Skin epidermis (tissue), 12 donors: Measurements from ENCODE around the gene ACLY.

Experiments
- H3K27ac ChIP-seq, 21 experiments: fragments of 200-600 bp; sonication (generic) in 11 of 21; one replicate each; pipeline ENCODE4 v1.5.0; 2020; ENCODE audit warnings: mild to moderate bottlenecking in 3 of 21, inconsistent platforms in 2 of 21, moderate library complexity in 2 of 21
- H3K4me3 ChIP-seq, 7 experiments: fragments of 200-600 bp; sonication (generic) in 2 of 7; one replicate each; pipeline ENCODE4 v1.5.0; 2020; ENCODE audit warnings: inconsistent platforms in 2 of 7, mild to moderate bottlenecking in 2 of 7, moderate library complexity in 1 of 7

Gene ACLY

GRCh38 chr17:41918314-41919164, at the start of gene ACLY:
Gene ACLY (minus strand): TSS chr17:41918951. CDS start chr17:41913873, 5,078 bp downstream.
- Histone ChIP-seq H3K4me3 (peak within 1 kb of the TSS; percentile 81 to 100 (median 97)), H3K27ac (peak within 1 kb of the TSS; percentile 27 to 95 (median 91))

- peak overlapping the region in 18 of 21 experiments; percentile 79 to 97 (median 94) for H3K27ac ChIP-seq
- H3K4me3 ChIP-seq: peak overlapping the region in 5 of 7 experiments; percentile 65 to 92 (median 81)
Measured at GRCh38 chr17:41967921-41968578, 49.3 kb upstream of the ACLY start.

- Histone ChIP-seq H3K27ac (peak overlapping the region; percentile 70 to 97 (median 93)), H3K4me3 (peak overlapping the region; percentile 65 to 92 (median 89))
Measured at GRCh38 chr17:41967141-41967920, 48.6 kb upstream of the ACLY start.

GRCh38 chr17:41966463-41967140, 47.9 kb upstream of the ACLY start, which contains the start of gene CNP:
Gene CNP (plus strand): TSS chr17:41966795. CDS start chr17:41966885, 90 bp downstream.
- H3K27ac ChIP-seq: peak within 1 kb of the TSS; percentile 70 to 97 (median 93)
- peak within 1 kb of the TSS; percentile 65 to 92 (median 89) for H3K4me3 ChIP-seq

GRCh38 chr17:41965694-41966462, 47.1 kb upstream of the ACLY start:
- H3K4me3 ChIP-seq: peak overlapping the region; percentile 65 to 92 (median 89)
- peak overlapping the region in 20 of 21 experiments; percentile 60 to 97 (median 93) for H3K27ac ChIP-seq

- H3K27ac ChIP-seq: no peak overlapping the region
- no peak overlapping the region for H3K4me3 ChIP-seq
Measured at GRCh38 chr17:41962768-41963434, 44.1 kb upstream of the ACLY start.

GRCh38 chr17:41962111-41962510, 43.4 kb upstream of the ACLY start:
- no peak overlapping the region for H3K4me3 ChIP-seq
- H3K27ac ChIP-seq: no peak overlapping the region

- Histone ChIP-seq H3K27ac (no peak overlapping the region), H3K4me3 (no peak overlapping the region)
Measured at GRCh38 chr17:41959336-41960095, 40.8 kb upstream of the ACLY start.

GRCh38 chr17:41959030-41959335, 40.2 kb upstream of the ACLY start:
- no peak overlapping the region for H3K4me3 ChIP-seq
- no peak overlapping the region for H3K27ac ChIP-seq

- no peak overlapping the region for H3K27ac ChIP-seq
- no peak overlapping the region for H3K4me3 ChIP-seq
Measured at GRCh38 chr17:41957869-41958439, 39.2 kb upstream of the ACLY start.

- no peak overlapping the region for H3K4me3 ChIP-seq
- H3K27ac ChIP-seq: no peak overlapping the region
Measured at GRCh38 chr17:41957031-41957868, 38.5 kb upstream of the ACLY start.

- Histone ChIP-seq H3K4me3 (no peak overlapping the region), H3K27ac (no peak overlapping the region)
Measured at GRCh38 chr17:41956522-41956921, 37.8 kb upstream of the ACLY start.

GRCh38 chr17:41948762-41949460, 30.2 kb upstream of the ACLY start:
- Histone ChIP-seq H3K27ac (no peak overlapping the region), H3K4me3 (no peak overlapping the region)

GRCh38 chr17:41944943-41945342, 26.2 kb upstream of the ACLY start:
- Histone ChIP-seq H3K27ac (no peak overlapping the region), H3K4me3 (no peak overlapping the region)

- Histone ChIP-seq H3K4me3 (no peak overlapping the region), H3K27ac (no peak overlapping the region)
Measured at GRCh38 chr17:41943492-41943891, 24.7 kb upstream of the ACLY start.
